MM.1S (cell line): ENCODE results near the gene HOMER1.

Experiments used
- CTCF ChIP-seq: fragments of 300-600 bp; sonication (generic); IDR thresholded peaks from 2 replicates; pipeline ENCODE4 v1.5.1; 2016; ENCODE audit warnings: antibody characterized with exemption, low read length, mixed read lengths
- EZH2 ChIP-seq: fragments of 300-600 bp; sonication (generic); optimal IDR thresholded peaks from 2 replicates; pipeline ENCODE3; 2017; ENCODE audit warnings: low read depth, mild to moderate bottlenecking, antibody characterized with exemption, low read length, mixed read lengths

GRCh38 chr5:79540939-79541338 lies 27.0 kb upstream of the HOMER1 start:
- TF ChIP-seq CTCF (no peak), EZH2 (no peak)
